ENCODE results near the gene TRIM58.

Gene TRIM58, protein sequence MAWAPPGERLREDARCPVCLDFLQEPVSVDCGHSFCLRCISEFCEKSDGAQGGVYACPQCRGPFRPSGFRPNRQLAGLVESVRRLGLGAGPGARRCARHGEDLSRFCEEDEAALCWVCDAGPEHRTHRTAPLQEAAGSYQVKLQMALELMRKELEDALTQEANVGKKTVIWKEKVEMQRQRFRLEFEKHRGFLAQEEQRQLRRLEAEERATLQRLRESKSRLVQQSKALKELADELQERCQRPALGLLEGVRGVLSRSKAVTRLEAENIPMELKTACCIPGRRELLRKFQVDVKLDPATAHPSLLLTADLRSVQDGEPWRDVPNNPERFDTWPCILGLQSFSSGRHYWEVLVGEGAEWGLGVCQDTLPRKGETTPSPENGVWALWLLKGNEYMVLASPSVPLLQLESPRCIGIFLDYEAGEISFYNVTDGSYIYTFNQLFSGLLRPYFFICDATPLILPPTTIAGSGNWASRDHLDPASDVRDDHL

DNA sequence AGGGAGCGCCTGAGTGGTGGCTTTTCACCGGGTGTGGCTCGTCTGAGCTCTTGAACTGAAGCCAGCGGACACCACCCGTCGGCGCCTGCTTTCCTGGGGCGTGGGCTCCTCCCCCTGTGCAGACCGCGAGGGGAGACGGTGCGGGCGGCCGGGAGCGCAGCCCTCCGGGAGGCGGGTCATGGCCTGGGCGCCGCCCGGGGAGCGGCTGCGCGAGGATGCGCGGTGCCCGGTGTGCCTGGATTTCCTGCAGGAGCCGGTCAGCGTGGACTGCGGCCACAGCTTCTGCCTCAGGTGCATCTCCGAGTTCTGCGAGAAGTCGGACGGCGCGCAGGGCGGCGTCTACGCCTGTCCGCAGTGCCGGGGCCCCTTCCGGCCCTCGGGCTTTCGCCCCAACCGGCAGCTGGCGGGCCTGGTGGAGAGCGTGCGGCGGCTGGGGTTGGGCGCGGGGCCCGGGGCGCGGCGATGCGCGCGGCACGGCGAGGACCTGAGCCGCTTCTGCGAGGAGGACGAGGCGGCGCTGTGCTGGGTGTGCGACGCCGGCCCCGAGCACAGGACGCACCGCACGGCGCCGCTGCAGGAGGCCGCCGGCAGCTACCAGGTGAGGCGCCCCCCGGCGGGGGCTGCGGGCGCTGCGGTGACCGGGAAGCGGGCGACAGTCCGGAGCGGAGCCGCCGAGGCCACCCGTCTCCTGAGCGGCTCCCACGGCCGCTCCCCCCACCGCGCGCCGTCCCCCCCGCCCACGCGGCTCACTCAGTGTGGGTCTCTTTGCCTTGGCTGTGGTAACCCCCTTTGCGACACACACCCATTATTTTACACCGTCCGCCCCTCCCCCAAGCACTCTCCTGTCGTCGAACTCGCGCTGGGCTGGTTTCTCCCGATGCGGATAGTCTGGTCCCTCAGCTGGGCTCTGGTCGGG, at the start of gene TRIM58:
TSS of gene TRIM58 (plus strand) at position 119 of the 916 bp plus-strand sequence. CDS start at position 179, 60 bp downstream.
- H3K27me3 Mint-ChIP-seq = peaks cover 48% of the 10 kb centered on the region
- H3K27ac Mint-ChIP-seq = peak within 1 kb of the TSS in 1 of 2 donors; percentile 74
- ATAC-seq (peak; percentile 92), DNase-seq (peak; percentile 32 to 48)
- peaks cover 0 to 9% of the 10 kb centered on the region in 2 donors for H3K9me3 Mint-ChIP-seq
- H3K4me1 Mint-ChIP-seq = peaks cover 19% of the 10 kb centered on the region
- peak within 1 kb of the TSS; percentile 84 to 87 for H3K4me3 Mint-ChIP-seq

DNA sequence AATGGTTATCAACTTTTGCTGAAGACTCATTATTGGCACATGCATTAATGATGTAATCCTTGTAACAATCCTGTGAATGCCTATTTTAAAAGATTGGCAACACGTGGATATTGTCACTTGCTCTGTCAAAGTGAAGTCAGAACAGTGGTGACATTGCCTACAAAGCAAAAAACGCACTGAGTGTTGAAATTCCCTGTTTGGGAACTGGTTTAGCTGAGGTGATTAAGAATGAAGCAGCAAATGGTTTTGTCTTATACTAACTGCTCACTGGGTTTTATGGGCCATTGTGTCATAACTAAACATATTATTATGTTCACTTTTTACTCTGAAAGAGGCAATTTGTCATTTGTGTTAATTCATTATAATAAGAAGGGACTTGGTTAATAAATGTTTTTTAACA, 44.4 kb upstream of the TRIM58 start:
- no peaks in the 10 kb centered on the region for H3K9me3 Mint-ChIP-seq
- no peaks in the 10 kb centered on the region for H3K27me3 Mint-ChIP-seq
- H3K4me1 Mint-ChIP-seq = no peaks in the 10 kb centered on the region
- ATAC-seq (no peak), DNase-seq (no peak)
- H3K27ac Mint-ChIP-seq = no peak overlapping the region
- no peak overlapping the region for H3K4me3 Mint-ChIP-seq

DNA sequence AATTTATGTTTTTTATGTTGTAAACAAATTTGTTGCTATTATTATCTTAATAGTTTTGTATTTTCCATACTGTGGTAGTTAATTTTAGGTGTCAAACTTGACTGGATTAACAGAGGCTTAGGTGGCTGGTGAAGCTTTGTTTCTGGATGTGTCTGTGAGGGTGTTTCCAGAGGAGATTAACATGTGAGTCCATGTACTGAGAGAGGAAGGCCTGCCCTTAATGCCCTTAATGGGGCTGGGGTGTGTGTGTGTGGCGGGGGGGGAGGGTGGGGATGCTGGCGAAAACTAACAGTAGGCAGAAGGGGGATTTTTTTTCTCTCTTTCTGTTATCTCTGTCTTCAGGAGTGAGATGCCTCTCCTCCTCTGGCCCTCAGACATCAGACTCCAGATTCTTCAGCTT, 34.9 kb upstream of the TRIM58 start:
- H3K9me3 Mint-ChIP-seq = no peaks in the 10 kb centered on the region
- ATAC-seq = no peak
- H3K27me3 Mint-ChIP-seq = no peaks in the 10 kb centered on the region
- no peak overlapping the region for H3K27ac Mint-ChIP-seq
- no peak overlapping the region for H3K4me3 Mint-ChIP-seq
- no peaks in the 10 kb centered on the region for H3K4me1 Mint-ChIP-seq
- no peak for DNase-seq

DNA sequence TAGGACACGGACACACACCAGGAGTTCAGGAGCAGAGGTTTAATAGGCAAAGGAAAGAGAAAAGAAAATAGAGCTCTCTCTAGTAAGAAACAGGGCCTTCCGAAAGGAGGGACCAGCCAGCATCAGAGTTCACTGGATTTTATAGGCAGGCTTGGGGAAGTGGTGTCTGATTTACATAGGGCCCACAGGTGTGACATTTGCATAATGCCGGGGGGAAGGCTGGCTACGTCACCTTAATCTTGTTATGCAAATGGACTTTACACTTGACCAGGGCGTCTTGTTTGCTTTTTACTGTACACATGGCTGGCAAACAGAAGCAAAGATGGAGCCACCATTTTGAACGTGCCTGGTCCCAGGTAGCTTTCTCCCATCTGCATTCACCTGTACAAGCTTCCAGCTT, 33.0 kb upstream of the TRIM58 start, which contains the start of gene OR14A16:
TSS of gene OR14A16 (minus strand) at position 97 of the 400 bp plus-strand sequence. CDS start 8,390 bp downstream, outside the sequence.
- Mint-ChIP-seq H3K27ac (no peak within 1 kb of the TSS), H3K4me1 (no peaks in the 10 kb centered on the region), H3K9me3 (no peaks in the 10 kb centered on the region), H3K27me3 (no peaks in the 10 kb centered on the region), H3K4me3 (no peak within 1 kb of the TSS)
- DNase-seq = no peak
- ATAC-seq = no peak

DNA sequence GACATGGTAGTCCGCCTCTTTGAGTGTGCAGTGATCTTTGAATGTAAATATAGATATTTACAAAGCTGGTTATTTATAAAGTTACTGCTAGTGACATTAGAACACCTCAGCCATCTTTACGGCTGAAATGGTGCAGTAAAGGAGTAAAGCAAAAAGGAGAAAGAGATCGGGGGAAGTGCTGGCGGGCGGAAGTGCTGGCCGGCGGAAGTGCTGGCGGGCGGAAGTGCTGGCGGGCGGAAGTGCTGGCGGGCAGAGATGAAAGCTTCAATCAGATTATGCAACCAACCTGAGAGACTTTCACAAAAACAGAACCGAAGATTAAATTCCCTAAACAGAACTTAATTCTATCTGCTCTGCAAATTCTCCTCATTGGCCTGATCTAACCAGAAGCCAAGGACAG, 31.6 kb upstream of the TRIM58 start:
- no peak for DNase-seq
- Mint-ChIP-seq H3K9me3 (no peaks in the 10 kb centered on the region), H3K4me1 (no peaks in the 10 kb centered on the region), H3K4me3 (no peak overlapping the region), H3K27ac (no peak overlapping the region), H3K27me3 (no peaks in the 10 kb centered on the region)
- ATAC-seq = no peak

DNA sequence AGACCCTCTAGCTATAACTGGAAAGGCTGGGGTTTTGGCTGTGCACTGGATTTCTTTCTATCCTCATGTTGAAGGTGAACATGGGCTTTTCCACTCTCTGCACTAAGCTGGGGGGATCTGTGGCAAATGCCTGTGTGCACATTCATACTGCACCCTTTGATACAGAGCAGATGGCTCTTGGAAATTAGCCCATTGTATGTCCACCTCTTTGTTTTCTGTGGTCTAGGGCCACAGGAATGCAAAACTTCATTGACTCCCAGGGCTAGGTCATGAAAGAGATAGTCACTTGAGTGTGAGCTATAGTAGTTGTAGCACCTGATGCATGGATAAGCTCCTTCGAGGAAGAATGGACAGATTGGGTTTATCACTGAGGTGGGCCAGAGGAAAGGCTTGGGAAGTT, 27.3 kb upstream of the TRIM58 start:
- Mint-ChIP-seq H3K4me1 (no peaks in the 10 kb centered on the region), H3K27me3 (peaks cover 7% of the 10 kb centered on the region), H3K9me3 (no peaks in the 10 kb centered on the region), H3K4me3 (no peak overlapping the region), H3K27ac (no peak overlapping the region)
- no peak for DNase-seq
- no peak for ATAC-seq

- Mint-ChIP-seq H3K27ac (no peak overlapping the region), H3K27me3 (peaks cover 7% of the 10 kb centered on the region), H3K9me3 (no peaks in the 10 kb centered on the region), H3K4me1 (no peaks in the 10 kb centered on the region), H3K4me3 (no peak overlapping the region)
- DNase-seq (no peak), ATAC-seq (no peak)
These were observed 23.4 kb upstream of the TRIM58 start for GRCh38 chr1:247833601-247834000.

DNA sequence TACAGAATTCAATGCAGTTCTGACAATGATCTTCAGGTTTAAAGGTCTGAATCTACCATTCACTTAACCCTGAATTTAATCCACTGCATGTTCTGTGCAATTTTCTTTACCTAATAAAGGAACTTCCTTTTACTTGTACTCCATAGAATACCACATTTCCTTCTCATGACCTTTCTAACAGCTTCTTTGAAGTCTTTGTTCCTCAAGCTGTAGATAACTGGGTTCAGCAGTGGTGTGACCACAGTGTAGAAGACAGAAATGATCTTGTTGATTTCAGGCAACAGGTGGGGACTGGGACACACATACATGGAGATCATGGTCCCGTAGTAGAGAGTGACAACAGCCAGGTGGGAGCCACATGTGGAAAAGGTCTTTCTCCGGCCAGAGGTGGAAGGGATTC, 16.2 kb upstream of the TRIM58 start:
- no peak overlapping the region for H3K4me3 Mint-ChIP-seq
- H3K27me3 Mint-ChIP-seq = no peaks in the 10 kb centered on the region
- no peak for ATAC-seq
- no peaks in the 10 kb centered on the region for H3K9me3 Mint-ChIP-seq
- H3K27ac Mint-ChIP-seq = no peak overlapping the region
- DNase-seq = no peak
- no peaks in the 10 kb centered on the region for H3K4me1 Mint-ChIP-seq

DNA sequence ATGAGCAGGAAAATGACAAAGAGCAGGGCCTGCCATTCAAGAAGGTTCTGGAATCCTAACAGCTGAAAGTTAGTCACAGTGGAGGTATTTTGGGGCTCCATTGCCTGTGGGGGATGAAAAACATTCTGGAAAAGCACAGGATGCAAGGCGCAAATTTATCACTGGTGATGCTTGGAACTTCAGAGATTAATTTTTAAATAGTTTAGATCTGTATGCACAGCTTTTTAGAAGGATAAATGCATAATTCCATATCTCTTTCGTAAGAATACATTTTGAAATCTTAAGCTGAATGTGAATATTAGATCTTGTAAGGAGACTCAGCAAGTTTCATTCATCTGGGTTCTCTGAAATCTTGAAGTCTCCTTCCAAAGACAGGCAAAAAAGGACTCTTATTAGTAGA, 15.2 kb upstream of the TRIM58 start, which contains the start of gene OR11L1:
TSS of gene OR11L1 (minus strand) at position 101 of the 400 bp plus-strand sequence. CDS start at position 101, 0 bp downstream.
- no peak within 1 kb of the TSS for H3K27ac Mint-ChIP-seq
- H3K27me3 Mint-ChIP-seq = no peaks in the 10 kb centered on the region
- no peak for DNase-seq
- no peak within 1 kb of the TSS for H3K4me3 Mint-ChIP-seq
- no peaks in the 10 kb centered on the region for H3K4me1 Mint-ChIP-seq
- ATAC-seq = no peak
- H3K9me3 Mint-ChIP-seq = no peaks in the 10 kb centered on the region

DNA sequence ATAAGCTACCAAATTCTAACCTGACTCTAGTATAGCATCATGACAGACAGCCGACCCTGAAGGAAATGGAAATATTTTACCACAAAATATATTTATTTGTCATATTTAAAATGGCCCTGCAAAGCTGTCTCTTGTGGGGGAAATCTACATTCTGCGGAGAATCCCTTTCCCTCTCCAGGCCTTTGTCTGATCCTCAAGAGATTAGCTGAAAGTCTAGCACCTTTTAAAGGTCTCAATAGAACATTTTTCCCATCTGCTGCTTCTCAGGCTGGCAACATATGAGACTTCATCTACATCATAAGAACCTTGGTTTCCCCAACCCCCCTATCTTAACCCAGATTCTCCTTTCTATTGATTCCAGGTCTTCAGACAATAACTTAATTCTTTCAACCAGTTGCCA, 13.6 kb upstream of the TRIM58 start:
- Mint-ChIP-seq H3K4me1 (no peaks in the 10 kb centered on the region), H3K4me3 (no peak overlapping the region), H3K27ac (no peak overlapping the region), H3K27me3 (no peaks in the 10 kb centered on the region), H3K9me3 (no peaks in the 10 kb centered on the region)
- ATAC-seq (no peak), DNase-seq (no peak)

DNA sequence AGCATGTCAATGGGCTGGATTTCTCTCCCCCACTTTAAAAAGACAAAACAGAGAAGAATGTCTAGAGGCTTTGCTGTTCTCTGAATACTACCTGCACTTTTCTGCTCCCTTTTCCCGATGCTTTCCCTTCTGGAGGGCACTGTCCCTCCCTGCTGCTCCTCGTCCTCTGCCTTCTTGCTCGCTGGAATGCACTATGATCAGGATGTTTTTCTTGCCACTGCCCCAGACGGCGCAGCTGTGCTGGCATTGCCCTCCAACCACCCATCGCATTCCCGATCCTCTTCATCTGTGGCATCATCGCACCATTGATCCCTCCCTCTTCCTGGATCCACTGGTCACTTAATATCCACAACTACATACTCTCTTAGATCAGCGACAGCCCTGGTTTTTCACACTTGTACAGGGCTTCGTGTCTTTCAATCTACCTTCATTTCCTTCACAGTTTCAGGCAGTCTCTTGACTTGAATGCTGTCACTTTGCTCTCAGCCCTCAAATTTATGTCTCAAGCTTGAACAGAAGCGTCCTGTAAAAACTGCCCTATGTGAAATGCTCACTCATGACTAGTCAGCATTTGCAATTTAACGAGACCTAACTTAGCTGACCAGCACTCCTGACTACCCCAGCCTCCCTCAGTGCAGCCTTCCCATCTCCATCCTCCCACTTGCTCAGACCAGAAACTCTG, 11.8 kb upstream of the TRIM58 start:
- ATAC-seq (no peak), DNase-seq (no peak)
- H3K4me3 Mint-ChIP-seq = no peak overlapping the region
- H3K4me1 Mint-ChIP-seq = no peaks in the 10 kb centered on the region
- no peaks in the 10 kb centered on the region for H3K27me3 Mint-ChIP-seq
- no peak overlapping the region for H3K27ac Mint-ChIP-seq
- no peaks in the 10 kb centered on the region for H3K9me3 Mint-ChIP-seq

DNA sequence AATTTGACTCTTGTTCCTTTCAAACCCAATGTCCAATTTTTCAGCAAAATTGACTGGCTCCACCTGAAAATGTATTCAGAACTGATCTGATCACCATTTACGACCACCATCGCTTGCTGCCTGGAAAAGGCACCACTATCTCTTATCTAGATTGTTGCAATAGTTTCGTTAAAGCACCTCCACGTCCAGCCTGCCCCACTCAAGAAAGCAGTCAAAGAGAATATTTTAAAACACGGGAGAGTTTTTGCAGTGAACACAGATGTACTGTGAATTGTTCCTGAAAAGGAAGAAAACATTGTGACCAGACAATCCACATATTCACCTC, 11.3 kb upstream of the TRIM58 start:
- H3K9me3 Mint-ChIP-seq = no peaks in the 10 kb centered on the region
- no peak overlapping the region for H3K27ac Mint-ChIP-seq
- no peak for DNase-seq
- H3K4me3 Mint-ChIP-seq = no peak overlapping the region
- H3K4me1 Mint-ChIP-seq = no peaks in the 10 kb centered on the region
- no peak for ATAC-seq
- H3K27me3 Mint-ChIP-seq = no peaks in the 10 kb centered on the region

DNA sequence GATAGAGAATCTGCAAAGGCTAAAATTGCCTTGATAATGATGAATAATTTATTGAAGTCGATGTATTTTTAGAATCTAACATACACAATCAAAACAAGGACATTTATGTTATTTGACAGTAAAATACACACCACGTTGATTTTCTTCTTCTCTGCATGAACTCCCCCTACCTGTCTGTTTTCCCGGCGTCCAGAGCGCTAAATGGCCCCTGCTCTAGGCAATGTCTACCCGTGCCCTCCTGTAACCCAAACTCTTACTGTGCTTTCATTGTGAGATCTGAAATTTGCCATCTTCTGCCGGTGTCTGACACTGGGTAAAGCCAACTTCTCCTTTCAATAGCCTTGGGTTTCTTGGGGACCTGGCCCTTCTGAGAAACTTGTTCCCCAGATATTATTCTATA, 8.6 kb upstream of the TRIM58 start:
- no peak overlapping the region for H3K27ac Mint-ChIP-seq

DNA sequence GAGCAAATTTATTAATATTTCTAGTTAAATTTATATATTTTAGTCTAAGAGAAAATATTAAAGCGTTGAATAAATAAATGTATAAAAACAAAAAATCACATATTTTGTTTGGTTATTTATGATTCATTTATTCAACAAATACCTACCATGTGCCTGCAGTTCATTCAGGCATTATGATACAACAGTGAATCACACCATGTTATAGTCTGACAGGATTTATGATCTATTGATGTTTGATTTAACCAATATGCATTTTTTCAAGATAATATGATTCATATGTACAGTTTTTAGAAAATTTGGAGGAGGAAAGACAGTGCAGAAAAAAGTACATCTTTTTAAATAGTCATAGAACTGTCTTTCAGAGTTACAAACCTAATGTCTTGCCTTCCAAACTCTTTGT, 7.4 kb upstream of the TRIM58 start:
- peaks cover 0 to 9% of the 10 kb centered on the region in 2 donors for H3K9me3 Mint-ChIP-seq
- no peaks in the 10 kb centered on the region for H3K4me1 Mint-ChIP-seq
- peaks cover 15% of the 10 kb centered on the region for H3K27me3 Mint-ChIP-seq
- DNase-seq (no peak), ATAC-seq (no peak)
- H3K27ac Mint-ChIP-seq = no peak overlapping the region
- no peak overlapping the region for H3K4me3 Mint-ChIP-seq

More for the DNA sequence above, 8.6 kb upstream of the TRIM58 start:
- Mint-ChIP-seq H3K9me3 (peaks cover 0 to 8% of the 10 kb centered on the region in 2 donors), H3K4me1 (no peaks in the 10 kb centered on the region), H3K27me3 (peaks cover 14% of the 10 kb centered on the region), H3K4me3 (no peak overlapping the region)
- no peak for ATAC-seq
- DNase-seq = no peak

- Mint-ChIP-seq H3K4me3 (no peak overlapping the region), H3K9me3 (peaks cover 0 to 9% of the 10 kb centered on the region in 2 donors), H3K27me3 (peaks cover 58% of the 10 kb centered on the region), H3K27ac (no peak overlapping the region), H3K4me1 (peaks cover 19% of the 10 kb centered on the region)
- DNase-seq (no peak), ATAC-seq (no peak)
These were observed 2.0 kb upstream of the TRIM58 start for GRCh38 chr1:247854899-247855545.
